ENCODE measurements around the gene ACTG2.

ACTG2 gene

GRCh38 chr2:73892631-73893329 is at the start of gene ACTG2:
Gene ACTG2, plus strand, starts transcription at chr2:73893008. Its CDS starts 8,304 bp downstream, at chr2:73901312.
- ChIA-PET CTCF (no interaction called here), POLR2A (ENCODE audit: low non-redundant PET) (no interaction called here)
- TF ChIP-seq CTCF (conservative IDR thresholded peaks at IDR 0.05; ENCODE audit: low read depth): no peak
- no peak within 1 kb of the TSS for H3K27ac ChIP-seq
- DNase-seq (ENCODE audit: low spot score): no peak

GRCh38 chr2:73844087-73844486 is 48.7 kb upstream of the ACTG2 start:
- CTCF ChIA-PET: no interaction called here
- DNase-seq (ENCODE audit: low spot score): no peak
- H3K27ac ChIP-seq: no peak overlapping the region
- POLR2A ChIA-PET (ENCODE audit: low non-redundant PET): no interaction called here
- TF ChIP-seq CTCF (conservative IDR thresholded peaks at IDR 0.05; ENCODE audit: low read depth): no peak

GRCh38 chr2:73850009-73850408 is 42.8 kb upstream of the ACTG2 start:
- no peak for TF ChIP-seq CTCF (conservative IDR thresholded peaks at IDR 0.05; ENCODE audit: low read depth)
- H3K27ac ChIP-seq: no peak overlapping the region
- no peak for DNase-seq (ENCODE audit: low spot score)
- POLR2A ChIA-PET (ENCODE audit: low non-redundant PET): no interaction called here
- CTCF ChIA-PET: no interaction called here

- CTCF ChIA-PET: interaction anchor here (0.6 to 0.7 kb wide), 2 partner anchors 88 to 117 kb away, joined by 3 read pairs; no protein-coding TSS in a partner anchor
- POLR2A ChIA-PET (ENCODE audit: low non-redundant PET): no interaction called here
- H3K27ac ChIP-seq: peak overlapping the region; percentile 54
- 0 out of 2 replicates have a peak, but pooled peaks have one; percentile 29 for TF ChIP-seq CTCF (conservative IDR thresholded peaks at IDR 0.05; ENCODE audit: low read depth)
- DNase-seq (ENCODE audit: low spot score): peak; percentile 24
These were observed 41.5 kb upstream of the ACTG2 start for GRCh38 chr2:73851274-73851673.

- CTCF ChIA-PET: interaction anchor here (0.7 kb wide), 1 partner anchor 116 kb away, joined by 3 read pairs; no protein-coding TSS in a partner anchor
- DNase-seq (ENCODE audit: low spot score): peak; percentile 79
- H3K27ac ChIP-seq: peak overlapping the region; percentile 54
- no peak for TF ChIP-seq CTCF (conservative IDR thresholded peaks at IDR 0.05; ENCODE audit: low read depth)
- POLR2A ChIA-PET (ENCODE audit: low non-redundant PET): no interaction called here
These were observed 40.8 kb upstream of the ACTG2 start for GRCh38 chr2:73852020-73852419.

GRCh38 chr2:73855526-73855925 is 37.3 kb upstream of the ACTG2 start:
- no peak overlapping the region for H3K27ac ChIP-seq
- ChIA-PET CTCF (no interaction called here), POLR2A (ENCODE audit: low non-redundant PET) (no interaction called here)
- no peak for TF ChIP-seq CTCF (conservative IDR thresholded peaks at IDR 0.05; ENCODE audit: low read depth)
- DNase-seq (ENCODE audit: low spot score): no peak

Data from RWPE1 (cell line).